GM18870 (cell line): ENCODE data around the gene ATP8A2.
"Not testable (repeated sequence)": the region's sequence is repeated elsewhere in the genome, so short reads cannot be mapped to it uniquely, and the experiment has no call there.

Experiments
- ATAC-seq: cut with Tn5 transposase; IDR thresholded peaks from one replicate; pipeline ENCODE4 v1.9.1; 2021; ENCODE audit warnings: moderate library complexity; ENCODE audit not compliant: unreplicated experiment

The ATP8A2 gene

DNA sequence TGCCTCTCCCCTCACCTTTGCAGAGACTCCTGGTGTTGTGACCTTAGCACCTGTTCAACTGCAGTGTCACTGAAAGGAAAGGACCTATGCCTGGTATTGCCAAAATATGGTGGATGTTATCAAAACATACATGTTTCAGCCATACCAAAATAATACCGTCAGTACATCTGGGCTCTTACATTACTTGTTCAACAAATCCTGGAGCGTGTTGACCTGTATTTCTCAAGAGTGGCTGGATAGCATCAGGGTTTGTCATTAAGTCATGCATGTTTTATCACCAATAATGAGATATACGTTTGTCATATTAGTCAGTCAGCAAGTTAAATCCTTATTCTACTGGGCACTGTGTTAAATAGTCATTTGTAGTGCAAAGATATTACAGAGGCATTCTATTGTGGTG lies 389.3 kb downstream of the ATP8A2 start:
- ATAC-seq: no peak

GRCh38 chr13:25762281-25762680 lies 390.5 kb downstream of the ATP8A2 start:
- no peak for ATAC-seq

DNA sequence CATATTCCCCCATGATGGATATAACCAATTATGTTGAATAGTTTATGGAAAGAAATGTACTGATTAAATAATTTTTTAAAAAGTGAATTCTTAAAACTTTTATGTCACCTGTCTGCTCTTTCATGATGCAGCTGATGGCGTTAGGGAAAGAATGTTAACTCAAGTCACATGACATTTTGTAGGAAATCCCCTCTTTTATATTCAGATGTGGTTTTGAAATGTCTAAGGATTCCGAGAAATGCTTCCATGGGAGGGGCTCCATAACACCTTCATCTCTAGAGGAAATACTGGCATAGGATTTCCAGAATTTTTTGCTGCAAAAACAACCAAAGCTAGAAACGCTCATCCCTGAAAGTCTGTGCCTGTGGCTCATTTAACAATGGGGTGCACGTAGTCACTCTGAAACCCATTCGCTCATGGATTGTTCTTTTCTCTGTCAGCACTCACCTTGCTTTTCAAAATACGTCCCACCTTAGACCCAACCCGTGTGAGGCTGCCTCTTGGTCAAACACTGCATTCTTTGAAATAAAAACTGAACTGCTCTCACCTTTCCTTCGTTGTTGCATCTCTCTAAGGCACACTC lies 391.1 kb downstream of the ATP8A2 start:
- no peak for ATAC-seq

GRCh38 chr13:25764378-25764777 lies 392.6 kb downstream of the ATP8A2 start:
- no peak for ATAC-seq

DNA sequence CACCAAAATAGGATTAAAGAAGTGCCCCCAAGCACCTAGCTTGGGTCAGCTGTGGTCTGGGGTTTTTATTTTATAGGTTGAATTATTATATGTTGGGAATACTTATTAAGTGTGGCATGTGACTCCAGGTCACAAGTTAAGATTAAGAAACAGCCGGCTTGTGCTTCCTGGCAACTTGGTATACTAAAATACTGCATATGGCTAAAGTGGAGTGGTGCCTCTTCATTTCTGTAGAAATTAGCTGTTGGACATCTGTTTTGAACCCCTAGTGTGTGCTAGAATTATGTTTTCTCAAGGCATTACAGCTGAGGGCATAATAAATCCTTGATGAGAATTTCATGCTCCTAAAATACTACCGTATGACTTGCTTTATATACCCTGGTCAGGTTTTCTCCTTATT lies 393.5 kb downstream of the ATP8A2 start:
- ATAC-seq: no peak

DNA sequence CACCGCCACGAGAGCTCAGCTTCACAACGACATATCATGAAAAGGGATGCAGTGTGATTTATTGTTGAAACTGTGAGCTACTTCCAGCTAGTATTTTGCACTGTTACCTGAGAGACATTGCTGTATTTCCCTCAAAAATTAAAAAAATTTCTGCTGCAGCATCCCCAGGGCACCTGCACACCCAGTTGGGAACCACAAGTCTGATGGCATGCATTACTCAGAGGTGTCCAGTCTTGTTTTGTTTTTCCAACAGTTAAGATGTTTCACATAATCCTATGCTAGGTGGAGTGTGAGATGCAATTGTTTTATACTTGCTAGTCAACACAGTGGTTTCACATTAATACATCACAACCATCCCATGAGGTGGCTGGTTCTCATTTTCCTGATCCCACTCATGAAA lies 394.8 kb downstream of the ATP8A2 start:
- no peak for ATAC-seq

- ATAC-seq: no peak
Observed at GRCh38 chr13:25766991-25767390, 395.2 kb downstream of the ATP8A2 start.

DNA sequence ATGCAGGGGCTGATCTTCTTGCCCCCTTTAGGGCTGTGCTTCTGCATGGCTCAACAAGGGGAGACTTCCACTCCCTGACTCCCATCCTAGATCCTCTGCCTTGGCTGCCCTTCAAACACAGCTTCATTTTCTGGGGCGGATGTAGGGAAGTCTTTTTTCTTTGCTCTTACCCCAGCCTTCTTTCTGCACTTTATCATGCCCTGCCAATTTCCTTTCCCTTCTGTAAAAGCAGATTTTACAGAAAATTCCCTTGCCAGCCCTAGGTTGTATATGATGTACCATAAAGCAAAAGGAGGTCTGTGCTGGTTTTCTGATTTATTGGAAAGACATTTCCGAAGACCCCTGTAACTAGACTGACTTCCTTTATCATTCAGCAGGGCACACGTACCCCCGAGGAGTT lies 396.6 kb downstream of the ATP8A2 start:
- ATAC-seq: no peak

- ATAC-seq: no peak
Observed at GRCh38 chr13:25768838-25769237, 397.1 kb downstream of the ATP8A2 start.

- no peak for ATAC-seq
Observed at GRCh38 chr13:25770601-25771000, 398.8 kb downstream of the ATP8A2 start.

GRCh38 chr13:25771202-25771601 lies 399.4 kb downstream of the ATP8A2 start:
- ATAC-seq: no peak

- ATAC-seq: no peak
Observed at GRCh38 chr13:25771641-25772478, 400.1 kb downstream of the ATP8A2 start.

- ATAC-seq: not testable (repeated sequence)
Observed at GRCh38 chr13:25772534-25772933, 400.8 kb downstream of the ATP8A2 start.

DNA sequence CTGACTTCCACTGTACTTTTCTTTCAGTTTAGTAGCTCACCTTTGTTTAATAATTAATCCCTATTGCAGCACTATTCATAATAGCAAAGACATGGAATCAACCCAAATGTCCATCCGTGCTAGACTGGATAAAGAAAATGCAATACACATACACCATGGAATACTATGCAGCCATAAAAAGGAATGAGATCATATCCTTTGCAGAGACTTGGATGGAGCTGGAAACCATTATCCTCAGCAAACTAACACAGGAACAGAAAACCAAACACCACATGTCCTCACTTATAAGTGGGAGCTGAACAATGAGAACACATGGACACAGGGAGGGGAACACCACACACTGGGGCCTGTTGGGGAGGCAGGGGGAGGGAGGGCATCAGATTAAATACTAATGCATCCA lies 402.3 kb downstream of the ATP8A2 start:
- not testable (repeated sequence) for ATAC-seq

- no peak for ATAC-seq
Observed at GRCh38 chr13:25775275-25775674, 403.5 kb downstream of the ATP8A2 start.

GRCh38 chr13:25775986-25776385 lies 404.2 kb downstream of the ATP8A2 start:
- ATAC-seq: no peak

DNA sequence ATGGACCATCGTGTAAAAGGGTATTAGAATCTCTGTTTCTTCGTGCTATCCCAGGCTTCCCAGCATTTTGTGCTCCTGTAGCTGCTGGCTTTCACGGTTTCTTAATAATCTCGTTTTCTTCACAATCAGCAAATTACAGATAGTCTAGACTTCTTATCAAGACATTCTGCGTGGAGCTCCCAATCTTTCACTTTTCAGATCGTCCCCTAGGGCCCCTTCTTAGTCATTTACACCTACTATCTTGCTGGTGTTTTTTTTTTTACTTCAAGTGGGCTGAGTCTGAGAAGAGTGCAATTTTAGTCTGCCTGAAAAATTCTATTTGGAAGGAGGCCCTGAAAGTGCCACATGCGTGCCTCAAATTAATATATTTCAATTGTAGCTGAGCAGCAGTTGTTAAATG lies 404.9 kb downstream of the ATP8A2 start:
- no peak for ATAC-seq

DNA sequence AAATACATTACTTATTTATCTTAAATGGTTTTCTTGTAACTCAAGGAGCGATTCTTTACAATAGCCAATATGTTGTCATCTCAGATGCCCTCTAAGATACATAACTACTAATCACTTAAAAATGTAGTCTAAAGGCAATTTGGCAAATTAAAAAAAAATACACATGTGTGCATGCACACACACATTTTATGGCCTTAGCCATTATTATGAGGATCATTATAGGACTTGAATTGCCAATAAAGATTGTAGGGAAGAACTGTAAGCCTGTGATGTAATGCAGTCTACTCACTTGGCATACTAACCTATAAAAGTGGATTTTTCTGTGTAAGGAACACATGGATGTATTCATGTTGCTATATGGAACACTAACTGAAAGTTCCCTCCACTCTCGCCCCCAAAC lies 405.7 kb downstream of the ATP8A2 start:
- ATAC-seq: no peak

DNA sequence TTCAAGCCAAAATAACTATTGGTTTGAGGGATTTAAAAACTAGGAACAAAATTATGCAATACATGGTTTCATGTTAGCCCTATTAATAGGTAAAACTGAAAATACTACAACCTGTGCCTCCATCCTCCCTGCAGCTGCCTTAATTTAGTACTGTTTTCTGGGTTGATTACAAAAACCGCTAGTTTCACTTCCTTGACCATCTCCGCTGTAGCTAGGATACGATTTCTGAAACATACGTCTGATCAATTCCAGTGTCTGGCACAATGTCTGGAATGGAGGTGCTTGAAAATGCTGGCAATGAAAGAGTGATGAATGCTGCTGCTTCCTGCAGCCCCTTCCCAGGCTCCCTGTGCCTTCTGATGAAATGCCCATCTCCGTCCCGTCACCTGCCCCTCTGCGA lies 406.6 kb downstream of the ATP8A2 start:
- no peak for ATAC-seq

DNA sequence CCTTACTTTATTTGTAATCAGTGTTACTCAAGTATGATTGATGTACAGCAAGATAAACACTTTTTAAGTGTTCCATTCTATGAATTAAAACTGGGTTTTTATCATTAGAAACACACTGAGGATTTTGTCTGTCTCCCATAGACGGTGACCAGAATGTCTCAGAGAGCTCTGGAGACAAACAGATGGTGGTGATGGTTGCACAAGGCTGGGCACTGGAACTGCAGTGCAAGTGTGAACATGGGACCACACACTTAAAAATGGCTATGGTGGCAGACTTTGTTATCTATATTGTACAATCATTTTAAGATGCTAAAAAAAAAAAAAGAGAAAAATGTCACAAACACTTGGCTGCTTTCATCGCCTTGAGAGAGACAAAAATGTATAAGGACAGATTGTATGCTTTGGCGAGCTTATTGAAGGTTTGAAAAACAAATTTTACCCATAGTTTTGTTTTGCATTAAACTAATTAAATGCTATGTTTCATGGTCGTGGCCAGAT lies 407.1 kb downstream of the ATP8A2 start:
- no peak for ATAC-seq

- no peak for ATAC-seq
Observed at GRCh38 chr13:25783076-25783475, 411.3 kb downstream of the ATP8A2 start.

DNA sequence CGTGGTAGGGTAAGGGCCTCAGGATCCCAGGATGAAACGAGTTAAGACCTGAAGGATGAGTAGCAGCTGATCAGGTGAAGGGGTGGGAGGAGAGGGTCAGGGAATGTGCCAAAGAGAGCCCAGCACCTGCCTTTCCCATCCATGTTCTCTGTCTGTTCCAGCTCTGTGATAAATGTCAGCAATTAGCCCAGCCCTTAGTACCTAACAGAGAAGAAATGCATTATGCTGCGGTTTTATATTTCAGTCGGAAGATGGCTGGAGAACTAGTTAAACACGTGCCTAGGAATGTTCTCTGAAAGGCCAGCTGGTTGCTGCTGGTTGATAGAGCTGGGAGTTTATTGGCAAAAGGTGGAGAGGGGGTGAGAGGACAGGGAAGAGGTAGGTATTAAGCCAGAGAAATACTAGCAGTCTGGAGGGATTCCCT lies 411.8 kb downstream of the ATP8A2 start:
- ATAC-seq: no peak
